ENCODE measurements around the gene RNF157.
"Not testable (repeated sequence)": the region's sequence is repeated elsewhere in the genome, so short reads cannot be mapped to it uniquely, and the experiment has no call there.

RNF157 gene

GRCh38 chr17:76255801-76256429 lies 15.6 kb upstream of the RNF157 start:
- no peak for DNase-seq (ENCODE audit: low spot score)
- no peak for FAIRE-seq

- FAIRE-seq (no peak), DNase-seq (ENCODE audit: low spot score) (no peak)
Measured at GRCh38 chr17:76254275-76254674, 14.0 kb upstream of the RNF157 start.

GRCh38 chr17:76253841-76254240 lies 13.5 kb upstream of the RNF157 start:
- FAIRE-seq (no peak), DNase-seq (ENCODE audit: low spot score) (no peak)

- not testable (repeated sequence) for FAIRE-seq; DNase-seq (ENCODE audit: low spot score)
Measured at GRCh38 chr17:76252967-76253766, 12.9 kb upstream of the RNF157 start.

- FAIRE-seq, result peak; percentile 86
- DNase-seq (ENCODE audit: low spot score), result peak; percentile 95
Measured at GRCh38 chr17:76252040-76252954, 12.0 kb upstream of the RNF157 start.

- DNase-seq (ENCODE audit: low spot score) (peak; percentile 37), FAIRE-seq (no peak)
Measured at GRCh38 chr17:76251478-76252039, 11.3 kb upstream of the RNF157 start.

GRCh38 chr17:76250141-76250540 lies 9.8 kb upstream of the RNF157 start:
- DNase-seq (ENCODE audit: low spot score) (no peak), FAIRE-seq (no peak)

- DNase-seq (ENCODE audit: low spot score), result no peak
Measured at GRCh38 chr17:76248013-76248782, 7.9 kb upstream of the RNF157 start.

GRCh38 chr17:76247304-76247703 lies 7.0 kb upstream of the RNF157 start:
- no peak for FAIRE-seq
- no peak for DNase-seq (ENCODE audit: low spot score)

More at GRCh38 chr17:76248013-76248782, 7.9 kb upstream of the RNF157 start:
- FAIRE-seq, result no peak

GRCh38 chr17:76246080-76247066 lies 6.1 kb upstream of the RNF157 start:
- no peak for DNase-seq (ENCODE audit: low spot score)
- FAIRE-seq, result no peak

GRCh38 chr17:76244721-76245120 lies 4.4 kb upstream of the RNF157 start:
- FAIRE-seq; DNase-seq (ENCODE audit: low spot score): not testable (repeated sequence)

- no peak for DNase-seq (ENCODE audit: low spot score)
- no peak for FAIRE-seq
Measured at GRCh38 chr17:76243826-76244679, 3.8 kb upstream of the RNF157 start.

- DNase-seq (ENCODE audit: low spot score) (no peak), FAIRE-seq (no peak)
Measured at GRCh38 chr17:76241691-76242255, 1.5 kb upstream of the RNF157 start.

GRCh38 chr17:76241204-76241538 lies 878 bp upstream of the RNF157 start:
- FAIRE-seq (no peak), DNase-seq (ENCODE audit: low spot score) (no peak)

- FAIRE-seq (no peak), DNase-seq (ENCODE audit: low spot score) (no peak)
Measured at GRCh38 chr17:76239538-76240274, 587 bp downstream of the RNF157 start.

- DNase-seq (ENCODE audit: low spot score) (no peak), FAIRE-seq (no peak)
Measured at GRCh38 chr17:76238847-76239537, 1.3 kb downstream of the RNF157 start.

- FAIRE-seq (peak; percentile 81), DNase-seq (ENCODE audit: low spot score) (peak; percentile 63)
Measured at GRCh38 chr17:76237859-76238313, 2.4 kb downstream of the RNF157 start.

Measured in RCC 7860 (cell line).